Measurements from ENCODE around the gene JMY. TPM values are rescaled to one million over a fixed set of nuclear protein-coding genes. Genes with fewer than 3 reads are reported as not detected.
"Not testable (repeated sequence)": the region's sequence is repeated elsewhere in the genome, so short reads cannot be mapped to it uniquely, and the experiment has no call there.

JMY gene
- total RNA-seq, 2 donors from 2014 or later: 60.5 to 74.3 TPM

DNA sequence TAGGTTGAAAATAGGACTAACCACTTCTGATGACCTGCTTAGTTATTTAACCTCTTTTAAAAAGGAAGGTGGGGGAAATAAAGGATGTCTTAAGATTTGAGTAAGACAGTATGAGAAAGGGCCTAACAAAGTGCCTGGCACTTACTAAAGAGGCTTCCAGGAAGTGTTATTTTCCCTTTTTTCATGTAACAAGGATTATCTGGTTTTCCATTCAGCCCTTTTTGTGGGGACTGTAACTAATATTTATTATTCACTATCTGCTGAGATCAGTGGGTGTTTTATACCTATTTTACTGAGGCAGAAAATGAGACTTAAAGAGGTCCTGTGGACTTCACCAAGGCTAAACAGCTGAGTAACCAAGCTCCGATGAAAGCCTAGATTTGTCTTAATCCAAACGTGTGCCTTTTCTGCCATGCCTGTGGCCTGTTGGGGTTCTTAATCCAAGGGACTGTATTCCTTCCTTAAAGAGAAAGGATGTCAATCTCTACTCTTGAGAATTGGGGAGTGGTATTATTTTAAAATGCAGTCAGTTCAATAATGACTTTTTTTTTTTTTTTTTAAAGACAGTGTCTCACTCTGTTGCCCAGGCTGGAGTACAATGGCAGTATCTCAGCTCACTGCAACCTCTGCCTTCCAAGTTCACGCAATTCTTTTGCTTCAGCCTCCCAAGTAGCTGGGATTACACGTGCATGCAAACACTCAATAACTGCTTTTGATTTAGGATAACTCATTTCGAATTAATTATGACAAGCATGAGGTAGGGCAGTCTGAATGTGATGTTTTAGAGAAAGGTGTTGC, 6.5 kb downstream of the JMY start:
- no peaks in the 10 kb centered on the region for H3K9me3 ChIP-seq (ENCODE audit: control insufficient read depth, low read length, poor library complexity, severe bottlenecking)
- peak overlapping the region; percentile 73 for H3K4me3 Mint-ChIP-seq
- H3K27me3 Mint-ChIP-seq: no peaks in the 10 kb centered on the region
- H3K36me3 Mint-ChIP-seq (ENCODE audit: low read depth): no peaks in the 10 kb centered on the region
- DNase-seq (no peak), ATAC-seq (no peak)
- peaks cover 51% of the 10 kb centered on the region for H3K4me1 Mint-ChIP-seq
- H3K27ac Mint-ChIP-seq: peak overlapping the region; percentile 3

DNA sequence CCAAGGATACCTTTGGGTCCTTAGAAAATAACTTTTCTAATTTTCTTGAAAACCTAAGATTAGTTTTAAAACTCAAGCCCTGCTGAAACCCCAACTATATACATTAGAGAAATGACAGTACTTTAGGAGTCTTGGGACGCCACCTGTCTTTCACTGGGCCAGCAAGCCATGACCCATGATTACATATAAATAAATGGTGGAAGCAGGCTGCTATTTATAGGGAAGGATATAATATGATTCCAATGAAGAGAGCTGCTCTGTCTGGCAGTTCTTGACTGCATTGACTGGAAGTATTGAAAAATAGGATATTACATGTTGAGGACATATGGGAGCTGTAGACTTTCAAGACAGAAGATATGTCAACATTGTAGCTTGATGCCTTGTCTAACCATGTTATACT, 7.3 kb downstream of the JMY start:
- H3K4me3 Mint-ChIP-seq: peak overlapping the region; percentile 43
- no peaks in the 10 kb centered on the region for H3K9me3 ChIP-seq (ENCODE audit: control insufficient read depth, low read length, poor library complexity, severe bottlenecking)
- peak overlapping the region; percentile 3 for H3K27ac Mint-ChIP-seq
- ATAC-seq (no peak), DNase-seq (no peak)
- no peaks in the 10 kb centered on the region for H3K27me3 Mint-ChIP-seq
- no peaks in the 10 kb centered on the region for H3K36me3 Mint-ChIP-seq (ENCODE audit: low read depth)
- H3K4me1 Mint-ChIP-seq: peaks cover 45% of the 10 kb centered on the region

DNA sequence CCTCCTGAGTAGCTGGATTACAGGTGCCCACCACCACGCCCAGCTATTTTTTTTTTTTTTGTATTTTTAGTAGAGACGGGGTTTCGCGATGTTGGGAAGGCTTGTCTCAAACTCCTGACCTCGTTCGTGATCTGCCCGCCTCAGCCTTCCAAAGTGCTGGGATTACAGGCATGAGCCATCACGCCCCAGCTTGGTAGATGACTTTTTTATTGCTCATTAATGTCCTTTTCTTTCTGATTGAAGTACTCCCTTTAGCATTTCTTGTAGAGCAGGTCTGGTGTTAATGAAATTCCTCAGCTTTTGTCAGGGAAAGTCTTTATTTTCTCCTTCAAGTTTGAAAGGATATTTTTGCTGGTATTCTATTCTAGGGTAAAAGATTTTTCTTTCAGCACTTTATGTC, 18.1 kb downstream of the JMY start:
- peak overlapping the region; percentile 4 for H3K4me3 Mint-ChIP-seq
- not testable (repeated sequence) for ATAC-seq

DNA sequence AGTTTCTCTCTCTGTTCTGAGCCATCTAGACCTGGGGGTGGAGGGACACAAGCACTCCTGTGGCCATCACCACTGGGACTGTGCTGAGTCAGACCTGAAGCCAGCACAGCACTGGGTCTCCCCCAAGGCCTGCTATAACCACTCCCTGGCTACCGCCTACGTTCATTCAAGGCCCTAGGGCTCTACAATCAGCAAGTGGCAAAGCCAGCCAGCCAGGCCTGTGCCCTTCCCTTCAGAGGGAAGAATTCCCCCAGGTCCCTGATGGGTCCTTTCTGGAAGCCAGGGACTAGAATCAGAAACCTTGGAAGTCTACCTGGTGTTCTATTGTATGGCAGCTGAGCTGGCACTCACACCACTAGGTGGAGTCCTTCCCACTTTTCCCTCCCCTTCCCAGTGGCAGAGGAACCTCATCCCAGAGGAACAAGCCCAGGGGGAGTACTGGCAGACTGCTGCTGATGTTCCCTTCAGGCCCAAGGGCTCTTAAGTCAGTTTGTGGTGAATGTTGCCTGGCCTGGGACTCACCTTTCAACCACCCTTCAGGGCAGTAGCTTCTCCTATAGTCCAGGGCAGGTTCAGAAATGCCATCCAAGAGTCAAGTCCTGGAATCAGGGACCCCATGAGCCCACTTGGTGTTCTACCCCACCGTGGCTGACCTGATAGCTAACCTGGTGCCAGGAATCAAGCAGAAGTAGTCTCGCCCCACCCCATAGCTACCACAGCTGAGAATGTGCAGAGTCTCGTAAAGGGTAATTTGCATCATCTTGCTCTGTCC, 20.0 kb downstream of the JMY start:
- no peaks in the 10 kb centered on the region for H3K36me3 Mint-ChIP-seq (ENCODE audit: low read depth)
- no peak overlapping the region for H3K4me3 Mint-ChIP-seq
- H3K4me1 Mint-ChIP-seq: peaks cover 42% of the 10 kb centered on the region
- no peaks in the 10 kb centered on the region for H3K27me3 Mint-ChIP-seq
- ATAC-seq (no peak), DNase-seq (no peak)
- H3K9me3 ChIP-seq (ENCODE audit: control insufficient read depth, low read length, poor library complexity, severe bottlenecking): no peaks in the 10 kb centered on the region
- H3K27ac Mint-ChIP-seq: no peak overlapping the region

More for the DNA sequence above, 18.1 kb downstream of the JMY start:
- DNase-seq; H3K9me3 ChIP-seq (ENCODE audit: control insufficient read depth, low read length, poor library complexity, severe bottlenecking); H3K27ac Mint-ChIP-seq; H3K27me3 Mint-ChIP-seq; H3K36me3 Mint-ChIP-seq (ENCODE audit: low read depth): not testable (repeated sequence)
- H3K4me1 Mint-ChIP-seq: peaks cover 52% of the 10 kb centered on the region

DNA sequence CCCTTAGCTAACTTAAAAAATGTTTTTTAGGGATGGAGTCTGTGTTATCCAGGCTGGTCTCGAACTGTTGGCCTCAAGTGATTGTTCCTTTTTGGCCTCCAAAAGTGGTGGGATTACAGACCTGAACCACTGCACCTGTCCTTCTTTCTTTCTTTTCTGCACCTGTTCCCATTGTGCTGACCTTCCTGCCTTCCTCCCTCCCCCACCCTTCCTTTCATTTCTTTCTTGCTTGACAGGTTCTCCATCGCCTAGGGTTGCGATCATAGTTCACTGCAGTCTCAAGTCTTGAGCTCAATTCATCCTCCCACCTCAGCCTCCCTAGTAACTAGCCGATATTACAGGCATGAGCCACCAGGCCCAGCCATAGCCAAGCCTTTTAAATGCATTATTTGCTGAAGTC, 20.6 kb downstream of the JMY start:
- H3K4me3 Mint-ChIP-seq: no peak overlapping the region
- ATAC-seq: no peak
- no peaks in the 10 kb centered on the region for H3K27me3 Mint-ChIP-seq
- H3K36me3 Mint-ChIP-seq (ENCODE audit: low read depth): no peaks in the 10 kb centered on the region
- no peaks in the 10 kb centered on the region for H3K9me3 ChIP-seq (ENCODE audit: control insufficient read depth, low read length, poor library complexity, severe bottlenecking)
- H3K27ac Mint-ChIP-seq: no peak overlapping the region
- no peak for DNase-seq
- H3K4me1 Mint-ChIP-seq: peaks cover 44% of the 10 kb centered on the region

DNA sequence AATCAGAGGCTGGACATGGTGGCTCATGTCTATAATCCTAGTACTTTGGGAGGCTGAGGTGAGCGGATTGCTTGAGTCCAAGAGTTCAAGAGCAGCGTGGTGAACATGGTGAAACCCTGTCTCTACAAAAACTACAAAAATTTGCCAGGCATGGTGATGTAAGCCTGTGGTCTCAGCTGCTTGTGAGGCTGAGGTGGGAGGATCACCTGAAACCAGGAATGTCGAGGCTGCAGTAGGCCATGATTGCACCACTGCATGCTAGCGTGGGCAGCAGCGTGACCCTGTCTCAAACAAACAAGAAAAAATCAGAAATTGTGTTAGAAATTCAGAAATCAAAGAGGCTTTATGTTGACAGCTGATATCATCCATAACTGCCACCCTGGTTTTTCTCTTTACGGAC, 21.4 kb downstream of the JMY start:
- Mint-ChIP-seq H3K36me3 (ENCODE audit: low read depth) (no peaks in the 10 kb centered on the region), H3K27me3 (no peaks in the 10 kb centered on the region), H3K27ac (no peak overlapping the region), H3K4me1 (peaks cover 47% of the 10 kb centered on the region), H3K4me3 (no peak overlapping the region)
- no peaks in the 10 kb centered on the region for H3K9me3 ChIP-seq (ENCODE audit: control insufficient read depth, low read length, poor library complexity, severe bottlenecking)
- DNase-seq (no peak), ATAC-seq (no peak)

DNA sequence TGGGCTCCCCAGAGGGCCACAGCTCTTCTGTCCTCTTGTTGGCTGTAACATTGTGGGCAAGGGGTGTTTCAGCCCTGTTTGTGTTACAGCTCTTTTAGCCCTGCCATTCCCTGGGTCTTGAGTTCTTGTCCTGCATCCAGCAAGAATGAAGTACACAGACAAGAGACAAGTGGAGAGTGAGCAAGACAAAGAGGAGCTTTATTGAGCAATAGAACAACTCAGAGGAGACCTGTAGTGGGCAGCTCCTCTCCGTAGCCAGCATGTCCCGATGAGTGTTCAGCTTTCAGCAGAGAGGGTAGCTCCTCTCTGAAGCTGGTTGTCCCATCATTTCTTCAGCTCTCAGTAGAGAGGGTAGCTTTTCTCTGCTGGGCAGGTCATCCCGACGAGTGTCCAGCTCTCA, 22.9 kb downstream of the JMY start:
- no peak overlapping the region for H3K27ac Mint-ChIP-seq

DNA sequence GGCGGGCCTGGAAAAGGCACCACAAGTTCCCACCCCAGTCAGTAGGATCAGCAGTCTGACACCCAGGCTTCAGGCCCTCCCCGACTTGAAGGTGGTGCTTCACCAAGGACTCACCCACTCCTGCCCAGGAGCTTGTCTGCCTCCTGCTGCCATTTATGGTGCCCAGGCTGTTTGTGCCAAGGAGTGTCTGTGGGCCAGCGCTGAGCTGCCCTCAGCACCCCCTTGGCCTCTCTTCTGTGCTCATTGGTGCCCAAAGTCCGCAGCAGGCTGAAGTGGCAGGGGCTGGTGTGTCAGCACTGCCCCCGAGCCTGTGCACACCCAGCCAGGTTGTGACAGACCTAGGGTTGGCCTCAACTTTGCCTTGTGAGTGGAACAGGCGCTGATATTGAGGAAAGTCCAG, 23.5 kb downstream of the JMY start:
- Mint-ChIP-seq H3K4me1 (peaks cover 46% of the 10 kb centered on the region), H3K27me3 (no peaks in the 10 kb centered on the region), H3K4me3 (no peak overlapping the region), H3K36me3 (ENCODE audit: low read depth) (no peaks in the 10 kb centered on the region), H3K27ac (no peak overlapping the region)
- no peaks in the 10 kb centered on the region for H3K9me3 ChIP-seq (ENCODE audit: control insufficient read depth, low read length, poor library complexity, severe bottlenecking)
- ATAC-seq (no peak), DNase-seq (no peak)

More for the DNA sequence above, 22.9 kb downstream of the JMY start:
- H3K36me3 Mint-ChIP-seq (ENCODE audit: low read depth): no peaks in the 10 kb centered on the region
- H3K4me1 Mint-ChIP-seq: peaks cover 50% of the 10 kb centered on the region
- H3K27me3 Mint-ChIP-seq: no peaks in the 10 kb centered on the region
- ATAC-seq (no peak), DNase-seq (no peak)
- H3K9me3 ChIP-seq (ENCODE audit: control insufficient read depth, low read length, poor library complexity, severe bottlenecking): no peaks in the 10 kb centered on the region
- H3K4me3 Mint-ChIP-seq: no peak overlapping the region

DNA sequence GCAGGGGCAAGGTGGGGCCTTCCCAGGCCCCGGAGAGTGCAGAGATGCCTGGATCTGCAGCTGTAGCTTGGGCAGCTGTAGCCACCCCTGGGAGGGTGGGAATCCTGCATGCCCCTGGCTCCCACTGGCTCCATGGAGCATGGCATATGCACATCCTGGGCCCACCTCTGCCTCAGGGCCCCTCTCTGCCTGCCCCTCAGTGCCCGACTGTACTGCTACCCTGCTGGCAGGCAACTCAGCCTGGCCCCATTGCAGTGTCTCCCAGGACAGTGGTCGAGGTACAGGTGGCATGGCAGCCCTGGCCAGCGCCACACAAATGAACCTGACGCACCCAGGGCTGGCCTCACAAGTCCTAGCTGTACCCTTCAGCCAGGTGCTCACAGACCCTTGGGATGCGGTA, 23.9 kb downstream of the JMY start:
- H3K4me3 Mint-ChIP-seq: no peak overlapping the region
- no peak for DNase-seq
- H3K27ac Mint-ChIP-seq: no peak overlapping the region
- no peaks in the 10 kb centered on the region for H3K36me3 Mint-ChIP-seq (ENCODE audit: low read depth)
- peak; percentile 16 for ATAC-seq
- H3K9me3 ChIP-seq (ENCODE audit: control insufficient read depth, low read length, poor library complexity, severe bottlenecking): no peaks in the 10 kb centered on the region
- peaks cover 41% of the 10 kb centered on the region for H3K4me1 Mint-ChIP-seq
- H3K27me3 Mint-ChIP-seq: no peaks in the 10 kb centered on the region

DNA sequence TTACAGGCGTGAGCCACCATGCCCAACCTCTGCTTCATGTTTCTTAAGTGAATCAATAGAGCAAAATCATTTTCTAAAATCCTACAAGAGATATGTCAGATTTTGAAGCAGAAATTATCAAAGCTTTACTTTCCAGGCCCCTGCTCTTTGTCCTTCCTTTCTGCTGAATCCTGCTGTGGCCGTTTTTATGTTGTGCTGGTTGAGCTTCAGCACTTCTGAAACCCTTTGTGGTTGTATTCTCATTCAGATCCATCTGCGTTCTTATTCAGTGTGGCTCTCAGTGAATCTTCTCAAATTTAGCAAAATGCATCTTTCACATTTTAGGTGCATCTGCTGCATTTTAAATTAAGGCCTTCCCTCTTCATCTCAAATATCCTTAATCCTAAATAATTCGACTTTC, 26.0 kb downstream of the JMY start:
- no peak for DNase-seq
- no peak for ATAC-seq
- Mint-ChIP-seq H3K36me3 (ENCODE audit: low read depth) (no peaks in the 10 kb centered on the region), H3K4me1 (peaks cover 30% of the 10 kb centered on the region), H3K4me3 (no peak overlapping the region), H3K27ac (no peak overlapping the region), H3K27me3 (no peaks in the 10 kb centered on the region)
- no peaks in the 10 kb centered on the region for H3K9me3 ChIP-seq (ENCODE audit: control insufficient read depth, low read length, poor library complexity, severe bottlenecking)

DNA sequence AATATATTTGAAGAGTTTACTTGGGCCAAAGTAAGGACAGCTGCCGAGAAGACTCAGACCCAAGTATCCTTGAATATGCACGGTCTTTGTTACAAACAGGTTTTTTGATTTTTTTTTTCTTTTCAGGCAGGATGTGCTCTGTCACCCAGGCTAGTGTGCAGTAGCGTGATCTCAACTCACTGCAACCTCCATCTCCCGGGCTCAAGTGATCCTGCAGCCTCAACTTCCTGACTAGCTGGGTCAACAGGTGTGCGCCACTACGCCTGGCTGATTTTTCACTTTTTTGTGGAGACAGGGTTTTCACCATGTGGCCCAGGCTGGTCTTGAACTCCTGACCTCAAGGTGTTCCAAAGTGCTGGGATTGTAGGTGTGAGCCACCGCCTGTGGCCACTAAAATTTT, 27.4 kb downstream of the JMY start:
- H3K27ac Mint-ChIP-seq: no peak overlapping the region
- H3K9me3 ChIP-seq (ENCODE audit: control insufficient read depth, low read length, poor library complexity, severe bottlenecking): no peaks in the 10 kb centered on the region
- H3K27me3 Mint-ChIP-seq: no peaks in the 10 kb centered on the region
- H3K36me3 Mint-ChIP-seq (ENCODE audit: low read depth): no peaks in the 10 kb centered on the region
- H3K4me3 Mint-ChIP-seq: no peak overlapping the region
- ATAC-seq (peak; percentile 13), DNase-seq (no peak)
- peaks cover 32% of the 10 kb centered on the region for H3K4me1 Mint-ChIP-seq

DNA sequence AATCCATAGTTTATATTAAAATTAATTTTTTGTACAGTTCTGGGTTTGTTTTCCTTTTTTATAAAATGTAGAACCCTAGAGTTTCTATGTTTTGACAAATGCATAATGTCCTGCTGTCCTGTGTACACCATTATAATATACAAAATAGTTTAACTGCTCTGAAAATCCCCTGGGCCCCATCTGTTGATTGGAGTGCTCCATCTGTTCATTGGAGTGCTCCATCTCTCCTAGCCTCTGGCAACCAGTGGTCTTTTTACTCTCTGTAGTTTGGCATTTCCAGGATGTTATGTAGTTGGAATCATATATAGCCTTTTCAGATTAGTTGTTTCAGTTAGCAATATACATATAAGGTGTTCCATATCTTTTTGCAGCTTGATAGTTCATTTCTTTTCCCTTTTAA, 31.2 kb downstream of the JMY start:
- Mint-ChIP-seq H3K4me3 (no peak overlapping the region), H3K27me3 (no peaks in the 10 kb centered on the region), H3K4me1 (peaks cover 37% of the 10 kb centered on the region), H3K36me3 (ENCODE audit: low read depth) (peaks cover 2% of the 10 kb centered on the region), H3K27ac (peak overlapping the region; percentile 66)
- DNase-seq (no peak), ATAC-seq (no peak)
- H3K9me3 ChIP-seq (ENCODE audit: control insufficient read depth, low read length, poor library complexity, severe bottlenecking): peaks cover 3% of the 10 kb centered on the region

DNA sequence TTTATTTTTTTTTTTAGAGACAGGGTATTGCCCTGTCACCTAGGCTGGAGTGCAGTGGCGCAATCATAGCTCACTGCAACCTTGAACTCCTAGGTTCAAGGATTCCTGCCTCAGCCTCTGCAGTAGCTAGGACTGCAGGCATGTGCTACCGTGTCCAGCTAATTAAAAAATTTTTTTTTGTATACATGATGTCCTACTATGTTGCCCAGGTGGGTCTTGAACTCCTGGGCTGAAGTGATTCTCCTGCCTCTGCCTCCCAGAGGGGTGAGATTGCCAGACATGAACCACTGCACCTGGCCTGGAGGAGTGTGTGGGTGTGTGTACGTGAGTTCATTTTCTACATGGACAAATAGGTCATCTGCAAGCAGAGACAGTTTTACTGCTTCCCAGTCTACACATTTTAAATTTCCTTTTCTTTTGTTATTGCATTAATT, 33.8 kb downstream of the JMY start:
- no peak overlapping the region for H3K27ac Mint-ChIP-seq
- H3K4me3 Mint-ChIP-seq: peak overlapping the region; percentile 15
- peaks cover 3% of the 10 kb centered on the region for H3K9me3 ChIP-seq (ENCODE audit: control insufficient read depth, low read length, poor library complexity, severe bottlenecking)
- ATAC-seq (no peak), DNase-seq (no peak)
- H3K4me1 Mint-ChIP-seq: peaks cover 32% of the 10 kb centered on the region
- H3K36me3 Mint-ChIP-seq (ENCODE audit: low read depth): peaks cover 4% of the 10 kb centered on the region
- no peaks in the 10 kb centered on the region for H3K27me3 Mint-ChIP-seq

Data from T-helper 17 cell (primary cell).